SKM-1 treated with dmso at 0.1 percent for 144 hours (cell line): ENCODE data around the gene ANAPC5.

Experiments used
- DNase-seq: peaks from one replicate; lab custom pipeline; 2025; ENCODE audit not compliant: unreplicated experiment; lab: John Stamatoyannopoulos, UW

Gene ANAPC5

GRCh38 chr12:121263206-121263935, 88.8 kb downstream of the ANAPC5 start:
- DNase-seq, result no peak

GRCh38 chr12:121261398-121261797, 90.8 kb downstream of the ANAPC5 start:
- no peak for DNase-seq

- DNase-seq, result no peak
Observed at GRCh38 chr12:121260091-121260490, 92.1 kb downstream of the ANAPC5 start.

GRCh38 chr12:121259074-121259473, 93.1 kb downstream of the ANAPC5 start:
- DNase-seq, result no peak
